Type B pancreatic cell (in vitro differentiated cells): ENCODE results near the gene MCC. TPM values are rescaled to one million over a fixed set of nuclear protein-coding genes. Genes with fewer than 3 reads are reported as not detected.

Experiments
- DNase-seq: peaks from one replicate; pipeline ENCODE4 v3.0.0; 2021; ENCODE audit warnings: mixed read lengths; ENCODE audit not compliant: unreplicated experiment; ENCODE audit errors: extremely low spot score
- H3K27ac Mint-ChIP-seq: 2 replicates; pipeline ENCODE4 v1.8.0; 2021; ENCODE audit warnings: mild to moderate bottlenecking, mixed read lengths
- H3K27me3 Mint-ChIP-seq: 2 replicates; pipeline ENCODE4 v1.8.0; 2021; ENCODE audit warnings: mixed read lengths
- H3K36me3 Mint-ChIP-seq: 2 replicates; pipeline ENCODE4 v1.8.0; 2021; ENCODE audit warnings: mixed read lengths
- H3K4me1 Mint-ChIP-seq: one replicate; pipeline ENCODE4 v1.8.0; 2021; ENCODE audit warnings: mixed read lengths; ENCODE audit not compliant: unreplicated experiment
- H3K4me3 Mint-ChIP-seq: 2 replicates; pipeline ENCODE4 v1.8.0; 2021; ENCODE audit warnings: mild to moderate bottlenecking, mixed read lengths
- H3K9me3 Mint-ChIP-seq: 2 replicates; pipeline ENCODE4 v1.8.0; 2021; ENCODE audit warnings: mixed read lengths
- total RNA-seq: library from RNA; stranded (reverse); gene quantifications from 2 replicates; pipeline ENCODE4 v1.2.1, GENCODE V29; 2021; ENCODE audit warnings: low replicate concordance
- TF ChIP-seq, protein P1 (sequence below): fragments of 200-600 bp; sonication (generic); conservative IDR thresholded peaks from 2 replicates; pipeline ENCODE4 v1.5.0; 2021; ENCODE audit warnings: antibody characterized with exemption, mild to moderate bottlenecking

The MCC gene
- total RNA-seq, 1 donor from 2014 or later, result 24.0 TPM

DNA sequence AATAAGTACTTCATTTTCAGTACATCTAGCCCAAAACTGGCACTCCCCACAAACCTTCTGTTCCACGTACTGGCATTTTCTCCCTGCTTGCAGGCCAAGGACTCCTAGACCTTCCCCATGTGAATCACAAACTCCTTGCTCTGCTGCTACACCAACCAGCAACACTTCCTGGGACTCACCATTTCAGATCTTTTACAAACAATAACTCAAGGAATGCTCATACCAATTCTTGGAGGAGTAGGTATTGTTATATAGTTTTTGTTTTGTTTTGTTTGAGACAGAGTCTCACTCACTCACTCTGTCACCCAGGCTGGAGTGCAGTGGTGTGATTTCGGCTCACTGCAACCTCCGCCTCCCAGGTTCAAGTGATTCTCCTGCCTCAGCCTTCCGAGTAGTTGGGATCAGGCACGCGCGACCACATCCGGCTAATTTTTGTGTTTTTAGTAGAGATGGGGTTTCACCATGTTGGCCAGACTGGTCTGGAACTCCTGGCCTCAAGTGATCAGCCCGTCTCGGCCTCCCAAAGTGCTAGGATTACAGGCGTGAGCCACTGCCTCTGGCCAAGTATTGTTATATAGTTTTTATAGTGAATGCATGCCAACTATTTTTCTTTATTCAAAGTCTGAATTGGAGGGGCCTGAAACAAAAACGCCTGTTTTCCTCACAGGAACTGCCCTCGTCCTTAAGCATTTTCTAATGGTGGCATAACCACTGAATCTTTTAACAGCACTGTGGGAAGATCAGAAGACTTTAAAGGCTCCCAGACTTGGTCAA, 264.2 kb downstream of the MCC start:
- Mint-ChIP-seq H3K27me3 (no peaks in the 10 kb centered on the region), H3K27ac (no peak overlapping the region)
- TF ChIP-seq, protein P1, sequence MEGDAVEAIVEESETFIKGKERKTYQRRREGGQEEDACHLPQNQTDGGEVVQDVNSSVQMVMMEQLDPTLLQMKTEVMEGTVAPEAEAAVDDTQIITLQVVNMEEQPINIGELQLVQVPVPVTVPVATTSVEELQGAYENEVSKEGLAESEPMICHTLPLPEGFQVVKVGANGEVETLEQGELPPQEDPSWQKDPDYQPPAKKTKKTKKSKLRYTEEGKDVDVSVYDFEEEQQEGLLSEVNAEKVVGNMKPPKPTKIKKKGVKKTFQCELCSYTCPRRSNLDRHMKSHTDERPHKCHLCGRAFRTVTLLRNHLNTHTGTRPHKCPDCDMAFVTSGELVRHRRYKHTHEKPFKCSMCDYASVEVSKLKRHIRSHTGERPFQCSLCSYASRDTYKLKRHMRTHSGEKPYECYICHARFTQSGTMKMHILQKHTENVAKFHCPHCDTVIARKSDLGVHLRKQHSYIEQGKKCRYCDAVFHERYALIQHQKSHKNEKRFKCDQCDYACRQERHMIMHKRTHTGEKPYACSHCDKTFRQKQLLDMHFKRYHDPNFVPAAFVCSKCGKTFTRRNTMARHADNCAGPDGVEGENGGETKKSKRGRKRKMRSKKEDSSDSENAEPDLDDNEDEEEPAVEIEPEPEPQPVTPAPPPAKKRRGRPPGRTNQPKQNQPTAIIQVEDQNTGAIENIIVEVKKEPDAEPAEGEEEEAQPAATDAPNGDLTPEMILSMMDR, result no peak

DNA sequence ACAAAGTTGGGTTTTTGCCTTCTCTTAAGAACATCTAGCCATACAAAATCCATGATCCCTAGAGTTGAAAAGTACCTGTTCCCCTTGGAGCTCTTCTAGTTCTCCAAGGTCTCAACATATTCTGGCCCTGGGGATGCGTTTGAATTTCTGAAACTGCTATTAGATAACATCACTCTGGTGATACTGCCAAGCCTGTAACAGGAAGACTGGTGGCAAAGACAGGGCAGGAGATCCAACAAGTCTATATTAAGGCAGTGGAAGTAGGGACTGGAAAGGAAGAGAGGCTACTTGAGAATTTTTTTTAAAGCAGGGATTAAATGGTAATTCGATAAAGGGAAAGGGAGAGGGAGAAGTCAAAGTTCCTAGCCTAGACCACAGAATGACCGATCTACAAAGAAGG, 264.9 kb downstream of the MCC start:
- no peak overlapping the region for H3K27ac Mint-ChIP-seq
- peaks cover 5% of the 10 kb centered on the region for H3K9me3 Mint-ChIP-seq
- no peaks in the 10 kb centered on the region for H3K27me3 Mint-ChIP-seq
- H3K4me1 Mint-ChIP-seq, result peaks cover 43% of the 10 kb centered on the region
- H3K4me3 Mint-ChIP-seq, result no peak overlapping the region
- TF ChIP-seq, protein P1, result no peak
- no peak for DNase-seq
- H3K36me3 Mint-ChIP-seq, result peaks cover 9% of the 10 kb centered on the region

More for the DNA sequence above, 264.2 kb downstream of the MCC start:
- no peak for DNase-seq
- H3K36me3 Mint-ChIP-seq, result peaks cover 9% of the 10 kb centered on the region
- peaks cover 37% of the 10 kb centered on the region for H3K4me1 Mint-ChIP-seq
- H3K4me3 Mint-ChIP-seq, result no peak overlapping the region
- peaks cover 5% of the 10 kb centered on the region for H3K9me3 Mint-ChIP-seq

DNA sequence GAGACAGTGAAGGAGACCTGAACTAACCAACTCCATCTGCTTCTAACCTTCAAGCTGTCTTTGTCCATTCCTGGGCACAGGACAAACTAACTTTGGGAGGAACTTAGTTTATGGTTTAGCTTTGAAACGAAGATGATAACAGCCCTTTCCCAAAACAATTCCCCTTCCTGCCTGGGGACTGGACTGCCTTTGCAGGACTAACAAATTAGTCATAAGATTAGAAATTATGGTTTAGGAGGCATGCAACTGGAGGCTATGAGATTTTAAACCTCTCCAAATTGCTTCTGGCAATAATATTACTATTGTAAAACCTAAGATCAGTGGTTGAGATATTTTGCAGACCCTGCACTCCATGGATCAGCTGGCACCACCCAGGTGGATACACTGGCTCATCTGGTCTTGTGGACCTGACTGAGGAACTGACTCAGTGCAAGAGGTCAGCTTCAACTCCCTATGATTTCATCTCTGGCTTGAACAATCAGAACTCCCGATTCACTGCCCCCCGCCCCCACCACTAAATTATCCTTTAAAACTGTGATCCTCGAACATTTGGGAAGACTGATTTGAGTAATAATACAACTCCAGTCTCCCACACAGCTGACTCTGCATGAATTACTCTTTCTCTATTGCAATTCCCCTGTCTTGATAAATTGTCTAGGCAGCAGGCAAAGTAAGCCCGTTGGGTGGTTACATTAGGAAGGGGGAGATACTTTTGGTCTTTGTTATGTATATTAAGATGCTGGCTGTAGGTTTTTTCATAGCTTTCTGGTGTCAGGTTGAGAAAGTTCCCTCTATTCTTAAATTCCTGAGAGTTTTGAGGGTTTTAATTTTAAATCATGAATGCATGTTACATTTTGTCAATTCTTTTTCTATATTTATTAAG, 266.7 kb downstream of the MCC start:
- TF ChIP-seq, protein P1, result no peak
- Mint-ChIP-seq H3K4me1 (peaks cover 56% of the 10 kb centered on the region), H3K27me3 (no peaks in the 10 kb centered on the region), H3K36me3 (peaks cover 9% of the 10 kb centered on the region), H3K4me3 (no peak overlapping the region), H3K27ac (no peak overlapping the region), H3K9me3 (peaks cover 5% of the 10 kb centered on the region)
- no peak for DNase-seq

DNA sequence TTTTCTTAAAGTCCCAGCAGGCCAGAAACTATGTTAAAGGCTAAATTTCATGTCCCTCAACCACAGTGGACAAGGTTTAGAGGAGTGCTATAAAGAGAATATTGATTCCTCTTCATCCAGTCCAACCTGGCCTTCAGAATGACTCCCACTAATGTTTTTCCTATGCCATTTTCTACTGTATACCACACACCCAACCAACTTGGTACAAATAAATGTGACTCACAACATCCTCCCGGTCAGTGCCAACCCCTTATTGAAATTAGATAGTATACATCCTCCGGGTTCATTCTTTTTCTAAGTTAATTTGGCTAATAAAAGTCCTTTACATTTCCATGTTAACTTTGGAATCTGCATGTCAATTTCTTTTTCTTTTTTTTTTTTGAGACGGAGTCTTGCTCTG, 268.6 kb downstream of the MCC start:
- no peaks in the 10 kb centered on the region for H3K27me3 Mint-ChIP-seq
- peaks cover 9% of the 10 kb centered on the region for H3K36me3 Mint-ChIP-seq
- H3K4me3 Mint-ChIP-seq, result no peak overlapping the region
- no peaks in the 10 kb centered on the region for H3K9me3 Mint-ChIP-seq
- H3K27ac Mint-ChIP-seq, result no peak overlapping the region
- TF ChIP-seq, protein P1, result no peak
- H3K4me1 Mint-ChIP-seq, result peaks cover 46% of the 10 kb centered on the region
- no peak for DNase-seq

DNA sequence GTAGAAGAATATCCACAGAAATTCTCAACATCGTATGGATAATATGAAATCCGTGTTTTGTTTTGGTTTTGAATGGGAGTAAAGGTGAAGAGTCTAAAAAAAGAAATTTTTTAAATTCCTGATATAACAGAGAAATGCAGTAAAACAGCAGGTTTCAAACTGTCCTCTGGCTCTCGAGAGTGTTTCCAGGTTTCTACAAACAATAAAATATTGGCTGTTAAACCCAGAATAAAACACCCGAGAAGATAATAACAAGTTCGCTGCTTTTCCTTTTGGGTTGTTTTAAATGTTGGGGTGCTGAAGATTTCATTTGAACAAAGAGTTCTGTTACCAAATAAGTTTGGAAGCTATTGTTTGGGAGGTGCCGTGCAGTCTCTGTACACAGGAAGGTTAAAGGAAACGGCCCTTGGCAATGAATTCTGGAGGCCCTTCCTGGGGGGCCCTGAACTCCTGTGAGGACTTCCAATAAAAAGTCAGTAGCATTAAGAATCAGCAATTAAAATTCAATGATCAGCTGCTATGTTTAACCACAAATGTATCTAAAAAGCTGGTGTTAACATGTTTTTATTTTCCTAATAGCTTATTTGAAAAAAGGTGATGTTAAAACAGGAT, 269.2 kb downstream of the MCC start:
- no peak for DNase-seq
- no peak overlapping the region for H3K27ac Mint-ChIP-seq
- H3K4me1 Mint-ChIP-seq, result peaks cover 39% of the 10 kb centered on the region
- TF ChIP-seq, protein P1, result no peak
- no peaks in the 10 kb centered on the region for H3K27me3 Mint-ChIP-seq
- H3K4me3 Mint-ChIP-seq, result peak overlapping the region; percentile 24
- no peaks in the 10 kb centered on the region for H3K9me3 Mint-ChIP-seq
- peaks cover 9% of the 10 kb centered on the region for H3K36me3 Mint-ChIP-seq
